H1 (cell line): ENCODE data around the gene PIK3R3. TPM values are rescaled to one million over a fixed set of nuclear protein-coding genes. Genes with fewer than 3 reads are reported as not detected.
A peak's percentile ranks its signal among the peaks of the same experiment; 100 is the strongest.

Source experiments
- CTCF ChIA-PET: fragments of 300-600 bp; sonication (Branson Sonifier 250); formaldehyde crosslinking; loops from one replicate; lab custom pipeline; 2021; ENCODE audit not compliant: partially characterized antibody; lab: Charles Lee
- POLR2A ChIA-PET: fragments of 300-600 bp; sonication (Branson Sonifier 250); formaldehyde crosslinking; loops from one replicate; lab custom pipeline; 2021; ENCODE audit warnings: inconsistent platforms; ENCODE audit not compliant: partially characterized antibody; lab: Charles Lee
- DNase-seq, 2 experiments: peaks; one replicate each; pipeline versions ENCODE4 v3.0.0 to v3.0.0-alpha.2; 2010 to 2022; ENCODE audit warnings: low spot score in 2 of 2, low read depth in 1 of 2, mixed read lengths in 1 of 2
- FAIRE-seq: peaks from 2 replicates; lab custom pipeline; 2011; peaks lifted over from hg19 to GRCh38; lab: Jason Lieb, UNC
- H2AFZ ChIP-seq: 2 replicates; pipeline ENCODE4 v1.8.1; 2012; ENCODE audit warnings: low read length, inconsistent platforms
- H2AK5ac ChIP-seq: 2 replicates; pipeline ENCODE4 v1.6.1; 2013; ENCODE audit warnings: low read depth, low read length
- H2BK120ac ChIP-seq: replicated peaks from 2 replicates; pipeline ENCODE3; 2013; ENCODE audit warnings: low read depth, low read length, inconsistent platforms
- H2BK12ac ChIP-seq: 2 replicates; pipeline ENCODE4 v1.6.1; 2013; ENCODE audit warnings: low read depth, low read length
- H2BK15ac ChIP-seq: 2 replicates; pipeline ENCODE4 v1.6.1; 2013; ENCODE audit warnings: low read length
- H2BK20ac ChIP-seq: 2 replicates; pipeline ENCODE4 v1.6.1; 2013; ENCODE audit warnings: low read length
- H2BK5ac ChIP-seq: 2 replicates; pipeline ENCODE4 v1.6.1; 2013; ENCODE audit warnings: low read depth, low read length
- H3K14ac ChIP-seq: 2 replicates; pipeline ENCODE4 v1.6.1; 2013; ENCODE audit warnings: inconsistent platforms; ENCODE audit not compliant: insufficient read length
- H3K18ac ChIP-seq: 2 replicates; pipeline ENCODE4 v1.6.1; 2013; ENCODE audit warnings: low read length; ENCODE audit errors: extremely low read depth
- H3K23ac ChIP-seq: 2 replicates; pipeline ENCODE4 v1.6.1; 2013; ENCODE audit warnings: inconsistent platforms; ENCODE audit not compliant: insufficient read length
- H3K23me2 ChIP-seq: 2 replicates; pipeline ENCODE4 v1.6.1; 2013; ENCODE audit warnings: low read depth, low read length
- H3K27ac ChIP-seq: 2 replicates; pipeline ENCODE4 v1.6.1; 2011; ENCODE audit warnings: low read depth, low read length, inconsistent platforms
- H3K27me3 ChIP-seq, 4 experiments: replicated peaks in 1 of 4; 1 replicate in 1 of 4; 2 replicates in 3 of 4; pipeline versions ENCODE4 v1.6.1 to v1.8.1; 2011 to 2013; ENCODE audit warnings: low read length in 3 of 4, mild to moderate bottlenecking in 3 of 4, inconsistent platforms in 2 of 4, mixed read lengths in 2 of 4, moderate library complexity in 1 of 4; ENCODE audit not compliant: control insufficient read depth in 3 of 4, insufficient read depth in 3 of 4; ENCODE audit errors: extremely low read depth in 1 of 4
- H3K36me3 ChIP-seq, 4 experiments: 2 replicates each; pipeline versions ENCODE4 v1.6.1 to v1.8.1; 2011 to 2013; ENCODE audit warnings: mild to moderate bottlenecking in 4 of 4, low read length in 3 of 4, moderate library complexity in 2 of 4, control low read depth in 1 of 4, inconsistent platforms in 1 of 4; ENCODE audit not compliant: insufficient read depth in 4 of 4, control insufficient read depth in 2 of 4
- H3K4ac ChIP-seq: replicated peaks from 2 replicates; pipeline ENCODE3; 2013; ENCODE audit warnings: low read length, low read depth, mixed read lengths, inconsistent platforms; ENCODE audit not compliant: insufficient read length
- H3K4me1 ChIP-seq, 4 experiments: replicated peaks in 1 of 4; 1 replicate in 1 of 4; 2 replicates in 3 of 4; pipeline versions ENCODE4 v1.6.1 to v1.8.1; 2011 to 2013; ENCODE audit warnings: low read length in 3 of 4, inconsistent platforms in 2 of 4, mixed read lengths in 1 of 4; ENCODE audit not compliant: insufficient read depth in 4 of 4, control insufficient read depth in 3 of 4
- H3K4me2 ChIP-seq, 2 experiments: 2 replicates each; pipeline versions ENCODE4 v1.6.1 to v1.8.1; 2011 to 2013; ENCODE audit warnings: low read depth in 2 of 2, low read length in 2 of 2, control low read depth in 1 of 2, inconsistent platforms in 1 of 2, mild to moderate bottlenecking in 1 of 2; ENCODE audit not compliant: insufficient read depth in 1 of 2
- H3K4me3 ChIP-seq, 4 experiments: fragments of 200-600, 300-600 bp in 1 of 4; sonication (generic), shearing (Covaris generic), sonication (Bioruptor Twin) in 1 of 4; 2 replicates each; pipeline versions ENCODE4 v1.5.1 to v1.8.1; 2011 to 2016; ENCODE audit warnings: low read length in 4 of 4, low read depth in 3 of 4, control low read depth in 2 of 4, inconsistent platforms in 2 of 4, mild to moderate bottlenecking in 2 of 4, mixed read lengths in 1 of 4, moderate library complexity in 1 of 4; ENCODE audit not compliant: insufficient read depth in 2 of 4; ENCODE audit errors: extremely low read depth in 1 of 4
- H3K56ac ChIP-seq: replicated peaks from 2 replicates; pipeline ENCODE3; 2013; ENCODE audit warnings: low read depth, mild to moderate bottlenecking, mixed read lengths, low read length, inconsistent platforms; ENCODE audit not compliant: insufficient read length
- H3K79me1 ChIP-seq: 2 replicates; pipeline ENCODE4 v1.6.1; 2013; ENCODE audit warnings: low read depth, low read length, control low read depth
- H3K79me2 ChIP-seq, 2 experiments: 2 replicates each; pipeline versions ENCODE4 v1.6.1 to v1.8.1; 2012 to 2013; ENCODE audit warnings: low read length in 2 of 2, mild to moderate bottlenecking in 2 of 2, inconsistent platforms in 1 of 2; ENCODE audit not compliant: insufficient read depth in 2 of 2, control insufficient read depth in 1 of 2
- H3K9ac ChIP-seq, 4 experiments: replicated peaks in 1 of 4; 1 replicate in 1 of 4; 2 replicates in 3 of 4; pipeline versions ENCODE4 v1.6.1 to v1.8.1; 2011 to 2013; ENCODE audit warnings: low read depth in 3 of 4, low read length in 3 of 4, control low read depth in 2 of 4, mild to moderate bottlenecking in 2 of 4, moderate library complexity in 2 of 4, inconsistent platforms in 1 of 4; ENCODE audit errors: extremely low read depth in 1 of 4
- H3K9me3 ChIP-seq, 2 experiments: 2 replicates each; pipeline versions ENCODE4 v1.6.1 to v1.8.1; 2012 to 2013; ENCODE audit warnings: mild to moderate bottlenecking in 2 of 2, moderate library complexity in 2 of 2, control low read depth in 1 of 2, inconsistent platforms in 1 of 2, low read depth in 1 of 2, low read length in 1 of 2, mixed read lengths in 1 of 2; ENCODE audit not compliant: insufficient read depth in 2 of 2
- H4K20me1 ChIP-seq, 2 experiments: replicated peaks in 1 of 2; 2 replicates each; pipeline versions ENCODE3 to v1.8.1; 2011 to 2013; ENCODE audit warnings: inconsistent platforms in 2 of 2, low read length in 2 of 2, mild to moderate bottlenecking in 1 of 2; ENCODE audit not compliant: insufficient read depth in 2 of 2, control insufficient read depth in 1 of 2
- H4K5ac ChIP-seq: 2 replicates; pipeline ENCODE4 v1.6.1; 2013; ENCODE audit warnings: low read length, low read depth, mixed read lengths, inconsistent platforms; ENCODE audit not compliant: insufficient read length
- H4K8ac ChIP-seq: 2 replicates; pipeline ENCODE4 v1.8.0; 2013; ENCODE audit warnings: mild to moderate bottlenecking, moderate library complexity, low read length, inconsistent platforms; ENCODE audit not compliant: insufficient read depth; ENCODE audit errors: extremely low read depth
- H4K91ac ChIP-seq: replicated peaks from 2 replicates; pipeline ENCODE3; 2013; ENCODE audit warnings: low read length, mixed read lengths, inconsistent platforms; ENCODE audit not compliant: insufficient read length
- CEBPB ChIP-seq: IDR thresholded peaks from 2 replicates; pipeline ENCODE4 v1.6.1; 2012; ENCODE audit warnings: low read depth, low read length
- CTCF ChIP-seq, 3 experiments: IDR thresholded peaks; 1 replicate in 2 of 3; 2 replicates in 1 of 3; pipeline versions ENCODE4 v1.5.1 to v1.6.1; 2011; ENCODE audit warnings: low read length in 3 of 3, mild to moderate bottlenecking in 3 of 3, inconsistent platforms in 2 of 3, low read depth in 1 of 3, moderate library complexity in 1 of 3; ENCODE audit not compliant: insufficient read depth in 1 of 3; ENCODE audit errors: control extremely low read depth in 1 of 3
- HDAC2 ChIP-seq, 2 experiments: fragments of 300-600 bp in 1 of 2; sonication (generic) in 1 of 2; IDR thresholded peaks; 2 replicates each; pipeline ENCODE4 v1.6.1; 2011 to 2012; ENCODE audit warnings: low read depth in 2 of 2, low read length in 2 of 2, mild to moderate bottlenecking in 2 of 2, moderate library complexity in 2 of 2, borderline replicate concordance in 1 of 2, inconsistent platforms in 1 of 2
- POLR2AphosphoS5 ChIP-seq: IDR thresholded peaks from 2 replicates; pipeline ENCODE4 v1.6.1; 2011; ENCODE audit warnings: low read depth, low read length
- SIX5 ChIP-seq: IDR thresholded peaks from 2 replicates; pipeline ENCODE4 v1.6.1; 2011; ENCODE audit warnings: mild to moderate bottlenecking, low read depth, low read length
- TAF7 ChIP-seq: optimal IDR thresholded peaks from 2 replicates; pipeline ENCODE3; 2011; ENCODE audit warnings: low read depth, mild to moderate bottlenecking, inconsistent platforms, low read length, moderate library complexity, borderline replicate concordance
- YY1 ChIP-seq: IDR thresholded peaks from 2 replicates; pipeline ENCODE4 v1.6.1; 2011; ENCODE audit warnings: low read depth, mild to moderate bottlenecking, low read length
- whole genome bisulfite sequencing, 2 experiments: shearing (Covaris generic) in 1 of 2; methylation state at CpG; one replicate each; pipeline versions ENCODE4 v1.1.6 to v1.1.7; 2013 to 2015; ENCODE audit warnings: low lambda C conversion rate in 2 of 2, mixed read lengths in 2 of 2, inconsistent platforms in 1 of 2, low coverage in 1 of 2, missing lambda C conversion rate in 1 of 2; ENCODE audit not compliant: insufficient replicate concordance in 2 of 2, insufficient coverage in 1 of 2, insufficient read length in 1 of 2; ENCODE audit errors: extremely low coverage in 1 of 2, missing lambda C conversion rate in 1 of 2; 5-methylcytosine and 5-hydroxymethylcytosine counted together
- polyA plus RNA-seq, 7 experiments: library from polyadenylated mRNA; depleted of rRNA in 3 of 7; stranded (reverse) in 5 of 7; unstranded in 2 of 7; fragments of >200 nt in 5 of 7; fragments of 200-250 nt in 2 of 7; gene quantifications; 1 replicate in 5 of 7; 2 replicates in 1 of 7; 4 replicates in 1 of 7; pipeline versions ENCODE4 v1.2.1 to v1.2.3, GENCODE V29; 2011 to 2013; ENCODE audit warnings: missing spikeins in 2 of 7, mixed read lengths in 2 of 7
- total RNA-seq: library from RNA; stranded (reverse); fragmentation: NEBNext Ultra II Directional; extraction: Animal tissue kit (Norgen Biotek cat#: 25700); gene quantifications from 2 replicates; pipeline ENCODE4 v1.2.1, GENCODE V29; 2021

Gene PIK3R3
- total and polyA plus RNA-seq, 2 of the 8 experiments (the other 6 are each of a cell fraction or from before 2014, with no cell fraction given), result 5.3 to 13.6 TPM

GRCh38 chr1:46036894-46037839 is 95.3 kb downstream of the PIK3R3 start:
- no peak overlapping the region for H2BK15ac ChIP-seq
- H2BK5ac ChIP-seq, result no peak overlapping the region
- H3K4me2 ChIP-seq, result no peak overlapping the region; a peak in 1 of 4 replicates
- peak overlapping the region; percentile 64; the same call in 1 of the 2 replicates for H4K8ac ChIP-seq
- H4K20me1 ChIP-seq, result peaks cover 0 to 4% of the 10 kb centered on the region in 2 experiments
- 0 out of 2 replicates have a peak overlapping the region, but pooled peaks have one; percentile 56 for H2AK5ac ChIP-seq
- WGBS, 2 experiments, result 56% methylated on average over 11 of the region's 11 CpGs; no CpG with 5 or more reads in 1 of the 2 experiments
- H3K27me3 ChIP-seq, result no peaks in the 10 kb centered on the region
- H4K5ac ChIP-seq, result no peak overlapping the region
- H3K79me1 ChIP-seq, result no peaks in the 10 kb centered on the region
- H3K56ac ChIP-seq, result no peak overlapping the region
- H3K14ac ChIP-seq, result no peak overlapping the region
- H2AFZ ChIP-seq, result no peak overlapping the region
- H3K4me1 ChIP-seq, result no peaks in the 10 kb centered on the region
- no peak overlapping the region for H3K27ac ChIP-seq
- H3K18ac ChIP-seq, result no peak overlapping the region
- peaks cover 0 to 11% (median 4%) of the 10 kb centered on the region in 4 experiments; a peak in 7 of 8 replicates for H3K36me3 ChIP-seq
- H3K23ac ChIP-seq, result no peak overlapping the region
- H4K91ac ChIP-seq, result no peak overlapping the region
- no peaks in the 10 kb centered on the region for H3K79me2 ChIP-seq
- no peaks in the 10 kb centered on the region for H3K23me2 ChIP-seq
- H3K4me3 ChIP-seq, result no peak overlapping the region
- FAIRE-seq (peak; percentile 57), DNase-seq (peak; percentile 76 to 97)
- no peak overlapping the region for H3K4ac ChIP-seq
- H3K9ac ChIP-seq, result no peak overlapping the region
- peak overlapping the region; percentile 72; the same call in 1 of the 2 replicates for H2BK12ac ChIP-seq
- no peak overlapping the region for H2BK20ac ChIP-seq
- H3K9me3 ChIP-seq, result no peaks in the 10 kb centered on the region
- no peak overlapping the region for H2BK120ac ChIP-seq
- POLR2A ChIA-PET, result interaction anchor here (1.2 to 2.5 kb wide), 4 partner anchors 95 to 144 kb away, joined by 3 to 9 read pairs (median 5); partner anchors contain the start of genes PIK3R3 and TSPAN1
- CTCF ChIA-PET, result interaction anchor here (0.6 to 8.1 kb wide), 34 partner anchors 9 to 444 kb away, joined by 3 to 128 read pairs (median 3); partner anchors contain the start of genes P3R3URF and POMGNT1
- TF ChIP-seq CTCF (IDR thresholded peaks at IDR 0.05; ENCODE audit: control extremely low read depth in 1 of 3, insufficient read depth in 1 of 3, low read depth in 1 of 3, low read length in 3 of 3) (peak; percentile 95 to 99 (median 98)), YY1 (peak; percentile 53; the same call in 1 of the 2 replicates), CEBPB (no peak), POLR2AphosphoS5 (peak; percentile 42), TAF7 (peak; percentile 86), HDAC2 (IDR thresholded peaks at IDR 0.05; ENCODE audit: borderline replicate concordance in 1 of 2, low read depth in 2 of 2, low read length in 2 of 2) (no peak), SIX5 (no peak)
